H9 (cell line): ENCODE results near the gene SULT1C3. TPM values are rescaled to one million over a fixed set of nuclear protein-coding genes. Genes with fewer than 3 reads are reported as not detected.

Experiments
- DNase-seq: peaks from one replicate; pipeline ENCODE4 v3.0.0-alpha.2; 2017
- H2AFZ ChIP-seq: one replicate; pipeline ENCODE4 v1.6.1; 2013; ENCODE audit warnings: mild to moderate bottlenecking, low read length, control low read depth, moderate library complexity
- H2AK5ac ChIP-seq: 2 replicates; pipeline ENCODE4 v1.6.1; 2013; ENCODE audit warnings: low read length, control low read depth, mixed read lengths; ENCODE audit not compliant: insufficient read length
- H2BK120ac ChIP-seq: one replicate; pipeline ENCODE4 v1.6.1; 2013; ENCODE audit warnings: low read depth, mild to moderate bottlenecking, low read length, control low read depth, inconsistent platforms; ENCODE audit not compliant: poor library complexity, severe bottlenecking
- H2BK12ac ChIP-seq: 2 replicates; pipeline ENCODE4 v1.6.1; 2013; ENCODE audit warnings: low read length, control low read depth, mixed read lengths, low read depth; ENCODE audit not compliant: insufficient read length
- H2BK15ac ChIP-seq: 2 replicates; pipeline ENCODE4 v1.6.1; 2013; ENCODE audit warnings: low read depth, low read length, control low read depth
- H2BK20ac ChIP-seq: one replicate; pipeline ENCODE4 v1.6.1; 2013; ENCODE audit warnings: low read depth, mild to moderate bottlenecking, low read length, control low read depth, inconsistent platforms; ENCODE audit not compliant: poor library complexity, severe bottlenecking
- H2BK5ac ChIP-seq: 2 replicates; pipeline ENCODE4 v1.6.1; 2013; ENCODE audit warnings: low read length, control low read depth, mixed read lengths; ENCODE audit not compliant: insufficient read length
- H3K14ac ChIP-seq: 2 replicates; pipeline ENCODE4 v1.6.1; 2013; ENCODE audit warnings: low read length, control low read depth; ENCODE audit not compliant: insufficient read depth
- H3K18ac ChIP-seq: 2 replicates; pipeline ENCODE4 v1.6.1; 2013; ENCODE audit warnings: low read depth, mild to moderate bottlenecking, mixed read lengths, low read length, control low read depth; ENCODE audit not compliant: insufficient read length
- H3K23ac ChIP-seq: 2 replicates; pipeline ENCODE4 v1.6.1; 2013; ENCODE audit warnings: low read length, control low read depth, mixed read lengths, low read depth; ENCODE audit not compliant: insufficient read length
- H3K23me2 ChIP-seq: 2 replicates; pipeline ENCODE4 v1.6.1; 2013; ENCODE audit warnings: low read depth, mild to moderate bottlenecking, mixed read lengths, low read length, control low read depth; ENCODE audit not compliant: insufficient read length, poor library complexity, severe bottlenecking
- H3K27ac ChIP-seq: 2 replicates; pipeline ENCODE4 v1.5.1; 2013; ENCODE audit warnings: low read length, control low read depth, mixed read lengths, low read depth; ENCODE audit not compliant: insufficient read length
- H3K27me3 ChIP-seq: 2 replicates; pipeline ENCODE4 v1.6.1; 2013; ENCODE audit warnings: low read length, control low read depth, inconsistent platforms; ENCODE audit not compliant: insufficient read depth
- H3K4ac ChIP-seq: 2 replicates; pipeline ENCODE4 v1.6.1; 2013; ENCODE audit warnings: low read depth, mild to moderate bottlenecking, control low read depth, inconsistent platforms, low read length, moderate library complexity
- H3K4me1 ChIP-seq: 2 replicates; pipeline ENCODE4 v1.6.1; 2013; ENCODE audit warnings: low read length, control low read depth, inconsistent platforms; ENCODE audit not compliant: insufficient read depth
- H3K4me2 ChIP-seq: 2 replicates; pipeline ENCODE4 v1.6.1; 2013; ENCODE audit warnings: low read length, control low read depth, mixed read lengths; ENCODE audit not compliant: insufficient read length, insufficient read depth
- H3K56ac ChIP-seq: 2 replicates; pipeline ENCODE4 v1.6.1; 2013; ENCODE audit warnings: low read depth, mild to moderate bottlenecking, mixed read lengths, low read length, control low read depth; ENCODE audit not compliant: insufficient read length
- H3K79me1 ChIP-seq: 2 replicates; pipeline ENCODE4 v1.6.1; 2013; ENCODE audit warnings: low read depth, mild to moderate bottlenecking, moderate library complexity, low read length, control low read depth, inconsistent platforms; ENCODE audit not compliant: insufficient read depth, poor library complexity, severe bottlenecking
- H3K79me2 ChIP-seq: 2 replicates; pipeline ENCODE4 v1.6.1; 2013; ENCODE audit warnings: low read length, control low read depth, inconsistent platforms; ENCODE audit not compliant: insufficient read depth
- H3K9ac ChIP-seq: 2 replicates; pipeline ENCODE4 v1.6.1; 2013; ENCODE audit warnings: low read length, control low read depth, mixed read lengths; ENCODE audit not compliant: insufficient read length; ENCODE audit errors: extremely low read depth
- H3K9me3 ChIP-seq: one replicate; pipeline ENCODE4 v1.6.1; 2013; ENCODE audit warnings: low read depth, low read length, inconsistent platforms; ENCODE audit not compliant: control insufficient read depth
- H3T11ph ChIP-seq: one replicate; pipeline ENCODE4 v1.6.1; 2013; ENCODE audit warnings: mild to moderate bottlenecking, low read length, control low read depth, inconsistent platforms
- H4K20me1 ChIP-seq: one replicate; pipeline ENCODE4 v1.6.1; 2013; ENCODE audit not compliant: control insufficient read depth, insufficient read length, insufficient read depth
- H4K5ac ChIP-seq: 2 replicates; pipeline ENCODE4 v1.6.1; 2013; ENCODE audit warnings: low read depth, mild to moderate bottlenecking, mixed read lengths, low read length, control low read depth; ENCODE audit not compliant: insufficient read length
- H4K8ac ChIP-seq: replicated peaks from 2 replicates; pipeline ENCODE4 v1.6.1; 2013; ENCODE audit warnings: low read length, control low read depth, mixed read lengths, low read depth; ENCODE audit not compliant: insufficient read length
- H4K91ac ChIP-seq: 2 replicates; pipeline ENCODE4 v1.6.1; 2013; ENCODE audit warnings: low read depth, mild to moderate bottlenecking, moderate library complexity, mixed read lengths, low read length, control low read depth; ENCODE audit not compliant: insufficient read length
- H3K27ac Mint-ChIP-seq, 3 experiments: 2 replicates in 2 of 3; 3 replicates in 1 of 3; pipeline ENCODE4 v1.8.0; 2020 to 2021; ENCODE audit warnings: mixed read lengths in 3 of 3, mild to moderate bottlenecking in 1 of 3, moderate library complexity in 1 of 3
- H3K27me3 Mint-ChIP-seq: 2 replicates; pipeline ENCODE4 v1.8.0; 2021; ENCODE audit warnings: low read depth, mild to moderate bottlenecking, moderate library complexity, mixed read lengths
- H3K36me3 Mint-ChIP-seq, 3 experiments: 2 replicates in 2 of 3; 3 replicates in 1 of 3; pipeline ENCODE4 v1.8.0; 2020 to 2021; ENCODE audit warnings: low read depth in 3 of 3, mixed read lengths in 3 of 3; ENCODE audit not compliant: insufficient read depth in 1 of 3
- H3K4me1 Mint-ChIP-seq, 2 experiments: 2 replicates each; pipeline ENCODE4 v1.8.0; 2020; ENCODE audit warnings: mixed read lengths in 2 of 2
- H3K4me3 Mint-ChIP-seq, 2 experiments: 2 replicates in 1 of 2; 3 replicates in 1 of 2; pipeline ENCODE4 v1.8.0; 2020 to 2021; ENCODE audit warnings: mild to moderate bottlenecking in 2 of 2, mixed read lengths in 2 of 2, moderate library complexity in 1 of 2
- H3K9me3 Mint-ChIP-seq, 2 experiments: 2 replicates in 1 of 2; 3 replicates in 1 of 2; pipeline ENCODE4 v1.8.0; 2020; ENCODE audit warnings: mild to moderate bottlenecking in 2 of 2, mixed read lengths in 2 of 2, moderate library complexity in 1 of 2
- CTCF ChIP-seq: fragments of 200-600 bp; sonication (generic); conservative IDR thresholded peaks from 3 replicates; pipeline ENCODE4 v1.8.0; 2021; ENCODE audit warnings: antibody characterized with exemption, mild to moderate bottlenecking
- WGBS: extraction: QIAGEN DNeasy Blood & Tissue Kit; methylation state at CpG from one replicate; pipeline ENCODE4 v1.1.7; 2013; ENCODE audit warnings: missing lambda C conversion rate, low lambda C conversion rate, mixed read lengths; ENCODE audit not compliant: insufficient read length; ENCODE audit errors: extremely low coverage; 5-methylcytosine and 5-hydroxymethylcytosine counted together
- total RNA-seq: library from RNA; stranded (reverse); gene quantifications from 2 replicates; pipeline ENCODE4 v1.2.1, GENCODE V29; 2021

The SULT1C3 gene
- total RNA-seq, 1 experiment from 2014 or later, result not detected

GRCh38 chr2:108293850-108294249 lies 54.1 kb downstream of the SULT1C3 start:
- no peak for TF ChIP-seq CTCF
- Mint-ChIP-seq H3K4me3 (no peak overlapping the region), H3K36me3 (no peaks in the 10 kb centered on the region; a peak in 1 of 7 replicates), H3K27me3 (peaks cover 1% of the 10 kb centered on the region; the same call in 1 of the 2 replicates), H3K9me3 (peaks cover 0 to 2% of the 10 kb centered on the region in 2 experiments; a peak in 3 of 5 replicates), H3K27ac (no peak overlapping the region; a peak in 1 of 7 replicates), H3K4me1 (peaks cover 5% of the 10 kb centered on the region in 2 experiments)
- Histone ChIP-seq H2AK5ac (no peak overlapping the region), H3K27ac (no peak overlapping the region), H2BK15ac (no peak overlapping the region), H3K4ac (no peak overlapping the region), H2AFZ (no peak overlapping the region), H3K4me2 (no peak overlapping the region), H3K56ac (no peak overlapping the region), H3K14ac (no peak overlapping the region), H3K18ac (no peak overlapping the region), H3K79me2 (no peaks in the 10 kb centered on the region), H3K23me2 (no peaks in the 10 kb centered on the region), H4K20me1 (no peaks in the 10 kb centered on the region), H3K9me3 (no peaks in the 10 kb centered on the region), H3K9ac (no peak overlapping the region), H2BK120ac (no peak overlapping the region), H4K91ac (no peak overlapping the region), H3K23ac (no peak overlapping the region), H4K8ac (no peak overlapping the region), H2BK20ac (no peak overlapping the region), H3K4me1 (no peaks in the 10 kb centered on the region), H3T11ph (no peak overlapping the region), H2BK12ac (no peak overlapping the region), H4K5ac (no peak overlapping the region), H2BK5ac (no peak overlapping the region), H3K79me1 (no peaks in the 10 kb centered on the region), H3K27me3 (no peaks in the 10 kb centered on the region)
- DNase-seq, result no peak
- WGBS, result no CpG with 5 or more reads among the region's 4 CpGs
